Choroid plexus epithelial cell (primary cell): ENCODE data around the gene RALGPS1.

Source experiments
- DNase-seq: peaks from one replicate; pipeline ENCODE4 v3.0.0-alpha.2; 2010; ENCODE audit warnings: low read depth
- H3K4me3 ChIP-seq: 2 replicates; pipeline ENCODE4 v1.5.1; 2011; ENCODE audit warnings: low read depth, mild to moderate bottlenecking, control low read depth, low read length, moderate library complexity
- TF ChIP-seq, protein P1 (sequence below): conservative IDR thresholded peaks from 2 replicates; pipeline ENCODE4 v1.5.1; 2011; ENCODE audit warnings: low read depth, mild to moderate bottlenecking, control low read depth, inconsistent platforms, low read length, moderate library complexity

RALGPS1 gene

DNA sequence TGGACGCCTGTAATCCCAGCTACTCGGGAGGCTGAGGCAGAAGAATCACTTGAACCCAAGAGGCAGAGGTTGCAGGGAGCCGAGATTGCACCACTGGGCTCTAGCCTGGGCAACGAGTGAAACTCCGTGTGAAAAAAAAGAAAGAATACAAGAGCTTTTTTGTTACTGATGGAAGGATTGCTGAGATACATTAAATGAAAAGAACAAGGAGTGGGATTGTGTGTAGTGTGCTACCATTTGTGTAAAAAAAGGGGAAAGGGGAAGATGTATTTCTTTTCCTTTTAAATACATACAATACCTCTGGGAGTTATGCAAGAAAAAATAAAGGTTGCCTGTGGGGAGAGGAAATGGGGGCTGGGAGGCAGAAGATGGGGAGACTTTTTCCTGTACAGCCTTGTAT is 335.3 kb downstream of the RALGPS1 start:
- no peak for DNase-seq
- no peak overlapping the region for H3K4me3 ChIP-seq
- TF ChIP-seq, protein P1, sequence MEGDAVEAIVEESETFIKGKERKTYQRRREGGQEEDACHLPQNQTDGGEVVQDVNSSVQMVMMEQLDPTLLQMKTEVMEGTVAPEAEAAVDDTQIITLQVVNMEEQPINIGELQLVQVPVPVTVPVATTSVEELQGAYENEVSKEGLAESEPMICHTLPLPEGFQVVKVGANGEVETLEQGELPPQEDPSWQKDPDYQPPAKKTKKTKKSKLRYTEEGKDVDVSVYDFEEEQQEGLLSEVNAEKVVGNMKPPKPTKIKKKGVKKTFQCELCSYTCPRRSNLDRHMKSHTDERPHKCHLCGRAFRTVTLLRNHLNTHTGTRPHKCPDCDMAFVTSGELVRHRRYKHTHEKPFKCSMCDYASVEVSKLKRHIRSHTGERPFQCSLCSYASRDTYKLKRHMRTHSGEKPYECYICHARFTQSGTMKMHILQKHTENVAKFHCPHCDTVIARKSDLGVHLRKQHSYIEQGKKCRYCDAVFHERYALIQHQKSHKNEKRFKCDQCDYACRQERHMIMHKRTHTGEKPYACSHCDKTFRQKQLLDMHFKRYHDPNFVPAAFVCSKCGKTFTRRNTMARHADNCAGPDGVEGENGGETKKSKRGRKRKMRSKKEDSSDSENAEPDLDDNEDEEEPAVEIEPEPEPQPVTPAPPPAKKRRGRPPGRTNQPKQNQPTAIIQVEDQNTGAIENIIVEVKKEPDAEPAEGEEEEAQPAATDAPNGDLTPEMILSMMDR, result no peak

DNA sequence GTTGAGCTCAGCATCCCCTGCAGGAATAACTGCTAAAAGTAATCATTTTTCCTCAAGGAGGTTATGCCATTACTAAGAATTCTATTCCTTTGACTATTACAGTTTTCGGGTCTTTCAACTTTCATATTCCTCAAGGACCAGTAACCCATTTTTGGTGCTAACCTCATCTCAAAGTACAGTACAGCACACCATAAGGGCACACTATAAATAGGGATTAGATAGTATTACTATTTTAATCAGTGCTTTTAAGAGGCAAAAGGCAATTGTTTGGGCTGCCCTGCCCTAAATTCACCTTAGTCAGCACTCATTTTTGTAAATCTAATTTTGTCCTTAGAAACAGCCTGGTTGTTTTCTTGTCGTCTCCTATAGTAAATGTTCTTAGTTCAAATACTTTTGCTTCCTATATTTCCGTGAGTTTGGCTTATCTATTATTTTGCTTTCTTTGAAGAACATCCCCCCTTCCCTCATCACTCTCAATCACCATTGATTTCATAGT is 336.4 kb downstream of the RALGPS1 start:
- TF ChIP-seq, protein P1, result no peak
- DNase-seq, result no peak
- no peak overlapping the region for H3K4me3 ChIP-seq

DNA sequence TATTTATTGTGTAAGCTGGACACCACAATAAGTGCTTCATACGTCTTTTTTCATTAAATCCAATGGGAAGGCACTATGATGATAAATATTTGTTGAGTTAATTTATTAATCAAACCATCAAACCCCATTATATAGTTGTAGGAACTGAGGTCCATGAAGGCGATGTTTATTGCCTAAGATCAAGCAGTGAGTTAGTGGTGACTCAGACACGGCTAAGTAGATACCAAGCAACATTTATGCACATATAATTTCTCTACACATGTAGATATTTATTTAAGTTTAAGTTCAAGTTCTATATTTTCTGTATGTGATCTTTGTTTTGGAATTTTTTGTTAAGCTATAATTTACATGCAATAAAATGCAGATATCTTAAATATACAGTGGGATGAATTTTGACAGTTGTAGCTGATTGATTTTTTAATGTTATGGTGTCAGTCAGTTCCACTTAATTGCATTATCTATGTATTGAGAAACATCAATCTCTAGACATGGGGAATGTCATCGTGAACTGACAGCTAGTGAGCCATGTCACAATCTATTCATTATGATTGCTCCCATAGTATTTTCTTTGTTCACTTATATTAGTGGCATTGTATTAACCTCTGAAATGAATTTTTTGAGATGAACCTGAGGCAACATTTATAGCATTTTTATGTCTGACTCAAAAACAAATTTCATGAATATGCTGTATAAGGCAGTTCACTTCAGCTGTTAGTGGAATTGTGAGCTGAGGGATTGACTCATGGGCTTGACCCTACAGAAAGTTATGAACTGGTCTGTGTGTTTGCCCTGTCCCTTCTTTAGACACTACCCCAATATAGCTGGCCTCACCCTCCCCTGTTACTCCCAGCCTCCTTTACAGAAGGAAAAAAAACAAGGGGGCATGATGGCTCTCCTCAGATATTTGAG is 338.1 kb downstream of the RALGPS1 start:
- TF ChIP-seq, protein P1, result no peak
- DNase-seq, result no peak
- no peak overlapping the region for H3K4me3 ChIP-seq

GRCh38 chr9:127253446-127253845 is 338.9 kb downstream of the RALGPS1 start:
- H3K4me3 ChIP-seq, result no peak overlapping the region
- TF ChIP-seq, protein P1, result no peak
- DNase-seq, result no peak

- no peak for DNase-seq
- H3K4me3 ChIP-seq, result no peak overlapping the region
- TF ChIP-seq, protein P1, result no peak
Observed at GRCh38 chr9:127255692-127256091, 341.1 kb downstream of the RALGPS1 start.

- TF ChIP-seq, protein P1, result no peak
- no peak for DNase-seq
- H3K4me3 ChIP-seq, result no peak overlapping the region
Observed at GRCh38 chr9:127256324-127256723, 341.7 kb downstream of the RALGPS1 start.
